ENCODE measurements around the gene IL1RAPL1.

Gene IL1RAPL1

GRCh38 chrX:28889591-28890090 is 302.4 kb downstream of the IL1RAPL1 start:
- no peak for DNase-seq (ENCODE audit: low read depth)
- TF ChIP-seq, protein P1, sequence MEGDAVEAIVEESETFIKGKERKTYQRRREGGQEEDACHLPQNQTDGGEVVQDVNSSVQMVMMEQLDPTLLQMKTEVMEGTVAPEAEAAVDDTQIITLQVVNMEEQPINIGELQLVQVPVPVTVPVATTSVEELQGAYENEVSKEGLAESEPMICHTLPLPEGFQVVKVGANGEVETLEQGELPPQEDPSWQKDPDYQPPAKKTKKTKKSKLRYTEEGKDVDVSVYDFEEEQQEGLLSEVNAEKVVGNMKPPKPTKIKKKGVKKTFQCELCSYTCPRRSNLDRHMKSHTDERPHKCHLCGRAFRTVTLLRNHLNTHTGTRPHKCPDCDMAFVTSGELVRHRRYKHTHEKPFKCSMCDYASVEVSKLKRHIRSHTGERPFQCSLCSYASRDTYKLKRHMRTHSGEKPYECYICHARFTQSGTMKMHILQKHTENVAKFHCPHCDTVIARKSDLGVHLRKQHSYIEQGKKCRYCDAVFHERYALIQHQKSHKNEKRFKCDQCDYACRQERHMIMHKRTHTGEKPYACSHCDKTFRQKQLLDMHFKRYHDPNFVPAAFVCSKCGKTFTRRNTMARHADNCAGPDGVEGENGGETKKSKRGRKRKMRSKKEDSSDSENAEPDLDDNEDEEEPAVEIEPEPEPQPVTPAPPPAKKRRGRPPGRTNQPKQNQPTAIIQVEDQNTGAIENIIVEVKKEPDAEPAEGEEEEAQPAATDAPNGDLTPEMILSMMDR (IDR thresholded peaks at IDR 0.05; ENCODE audit: low read depth, low read length, missing control alignments), result no peak
- no peak overlapping the region for H3K4me3 ChIP-seq (ENCODE audit: low read depth, low read length)

DNA sequence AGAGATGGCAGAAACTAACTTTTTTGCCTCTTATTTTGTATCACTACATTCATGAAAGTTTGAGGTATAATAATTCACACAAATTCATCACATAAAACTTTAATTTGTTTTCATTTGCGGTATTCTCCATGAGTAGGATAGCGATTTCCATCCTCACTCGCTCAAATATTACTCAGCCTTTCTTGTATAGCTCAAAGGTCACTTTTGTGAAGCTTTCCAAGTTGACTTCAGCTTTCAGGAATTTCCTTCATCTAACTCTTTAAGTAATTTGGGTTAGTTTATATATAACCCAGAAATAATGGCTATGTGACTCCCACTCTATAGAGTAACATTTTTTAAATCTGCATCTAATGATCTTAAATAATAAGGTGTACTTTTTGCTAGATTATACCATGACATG is 314.4 kb downstream of the IL1RAPL1 start:
- no peak for DNase-seq (ENCODE audit: low read depth)
- no peak overlapping the region for H3K4me3 ChIP-seq (ENCODE audit: low read depth, low read length)
- TF ChIP-seq, protein P1 (IDR thresholded peaks at IDR 0.05; ENCODE audit: low read depth, low read length, missing control alignments), result no peak

GRCh38 chrX:28910487-28910886 is 323.2 kb downstream of the IL1RAPL1 start:
- TF ChIP-seq, protein P1 (IDR thresholded peaks at IDR 0.05; ENCODE audit: low read depth, low read length, missing control alignments), result no peak
- H3K4me3 ChIP-seq (ENCODE audit: low read depth, low read length), result no peak overlapping the region
- DNase-seq (ENCODE audit: low read depth), result no peak

GRCh38 chrX:28920153-28920943 is 333.1 kb downstream of the IL1RAPL1 start:
- TF ChIP-seq, protein P1 (IDR thresholded peaks at IDR 0.05; ENCODE audit: low read depth, low read length, missing control alignments), result no peak
- DNase-seq (ENCODE audit: low read depth), result no peak
- no peak overlapping the region for H3K4me3 ChIP-seq (ENCODE audit: low read depth, low read length)

DNA sequence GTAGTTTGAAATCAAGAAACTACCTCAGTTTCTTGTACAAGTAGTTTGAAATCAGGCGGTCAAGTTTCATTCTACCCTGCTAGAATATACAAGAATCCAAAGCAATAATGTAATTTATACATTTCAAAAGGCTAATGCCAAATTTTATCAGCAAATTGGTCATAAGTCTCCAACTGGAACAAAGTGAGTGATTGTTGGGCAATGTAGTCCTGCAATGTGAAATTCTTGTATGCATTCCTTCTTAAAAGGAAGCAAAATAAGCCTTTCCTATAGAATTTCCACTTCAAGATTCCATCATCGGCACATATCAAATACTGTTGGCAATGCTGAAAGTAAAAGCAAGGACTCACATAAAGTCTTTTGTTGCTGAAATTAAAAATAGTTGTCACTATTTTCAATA is 334.9 kb downstream of the IL1RAPL1 start:
- no peak overlapping the region for H3K4me3 ChIP-seq (ENCODE audit: low read depth, low read length)
- TF ChIP-seq, protein P1 (IDR thresholded peaks at IDR 0.05; ENCODE audit: low read depth, low read length, missing control alignments), result no peak
- no peak for DNase-seq (ENCODE audit: low read depth)

DNA sequence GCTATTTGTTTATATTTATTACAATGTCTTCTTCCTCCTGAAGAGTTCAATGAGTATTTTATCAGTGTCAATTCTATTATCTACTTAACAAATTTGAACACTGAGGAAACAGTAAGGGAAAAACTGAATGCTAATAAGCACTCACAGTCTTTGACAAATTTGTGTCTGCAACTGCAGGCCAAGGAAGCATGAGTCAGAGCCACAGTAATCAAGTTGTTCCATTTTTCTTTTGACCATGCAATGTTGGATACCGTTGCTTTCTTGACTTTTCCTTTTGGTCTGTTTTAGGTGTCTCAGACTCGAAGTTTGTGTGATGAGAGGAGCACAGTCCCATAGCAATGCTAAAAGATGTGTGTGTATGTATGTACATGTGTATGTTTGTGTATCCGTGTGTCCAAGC is 359.6 kb downstream of the IL1RAPL1 start:
- no peak for DNase-seq (ENCODE audit: low read depth)
- TF ChIP-seq, protein P1 (IDR thresholded peaks at IDR 0.05; ENCODE audit: low read depth, low read length, missing control alignments), result no peak

DNA sequence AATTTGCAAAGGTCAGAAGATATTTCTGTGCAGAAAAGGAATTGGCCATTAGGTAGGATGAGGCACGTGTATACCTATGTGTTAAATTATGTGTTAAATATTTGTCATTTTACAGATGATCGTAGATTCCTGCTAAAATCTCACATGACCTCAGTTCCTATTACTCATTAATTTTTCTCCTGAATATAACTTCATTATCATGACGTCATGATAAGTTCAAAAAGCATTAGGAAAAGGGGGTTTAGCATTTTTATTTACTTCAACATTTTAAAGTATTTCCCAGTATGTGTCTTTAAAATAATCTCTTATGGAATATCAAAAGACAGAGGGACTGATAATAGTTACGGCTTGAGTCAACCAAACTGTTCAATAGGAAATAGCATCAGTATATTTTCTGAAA is 372.8 kb downstream of the IL1RAPL1 start:
- TF ChIP-seq, protein P1 (IDR thresholded peaks at IDR 0.05; ENCODE audit: low read depth, low read length, missing control alignments), result no peak
- H3K4me3 ChIP-seq (ENCODE audit: low read depth, low read length), result no peak overlapping the region
- DNase-seq (ENCODE audit: low read depth), result no peak

More for the DNA sequence above, 359.6 kb downstream of the IL1RAPL1 start:
- no peak overlapping the region for H3K4me3 ChIP-seq (ENCODE audit: low read depth, low read length)

Measured in GM12864 (cell line).